K562 (cell line): ENCODE results near the gene NF1. TPM values are rescaled to one million over a fixed set of nuclear protein-coding genes. Genes with fewer than 3 reads are reported as not detected.

ENCODE experiments used
- ATF3 ChIP-seq, 2 experiments: fragments of 450-650 bp in 1 of 2; sonication (generic) in 1 of 2; formaldehyde crosslinking in 1 of 2; IDR thresholded peaks in 1 of 2; conservative IDR thresholded peaks in 1 of 2; 2 replicates each; pipeline versions ENCODE4 v1.6.1 to v1.8.1; 2016 to 2023; ENCODE audit warnings: mild to moderate bottlenecking in 2 of 2, moderate library complexity in 2 of 2, inconsistent platforms in 1 of 2, missing genetic modification reagents in 1 of 2
- CLOCK ChIP-seq: fragments of 250-450 bp; sonication (Bioruptor Pico); IDR thresholded peaks from 2 replicates; pipeline ENCODE4 v1.4.0; 2020; ENCODE audit warnings: mild to moderate bottlenecking, moderate library complexity, borderline replicate concordance
- FOXJ3 ChIP-seq: sonication (generic); formaldehyde crosslinking; IDR thresholded peaks from 2 replicates; pipeline ENCODE4 v1.4.0; 2020; ENCODE audit warnings: mild to moderate bottlenecking, missing genetic modification reagents
- MTA1 ChIP-seq: fragments of 450-650 bp; IDR thresholded peaks from 2 replicates; pipeline ENCODE4 v1.6.1; 2017; ENCODE audit warnings: borderline replicate concordance
- POLR3A ChIP-seq: IDR thresholded peaks from 2 replicates; pipeline ENCODE4 v1.6.1; 2011; ENCODE audit warnings: borderline replicate concordance, mild to moderate bottlenecking, moderate library complexity; ENCODE audit not compliant: insufficient read length, insufficient read depth; ENCODE audit errors: extremely low read depth
- ZNF444 ChIP-seq: fragments of 250-450 bp; sonication (Bioruptor Pico); IDR thresholded peaks from 2 replicates; pipeline ENCODE4 v1.4.0; 2020; ENCODE audit warnings: mild to moderate bottlenecking, moderate library complexity
- polyA plus RNA-seq, 8 experiments: library from polyadenylated mRNA; depleted of rRNA in 4 of 8; stranded (reverse) in 5 of 8; unstranded in 3 of 8; fragments of >200 nt; fragmentation: Nextera tagmentation in 2 of 8; fragmentation: Illumina TruSeq in 1 of 8; extraction: Ambion mirVana in 2 of 8; extraction: Trizol in 1 of 8; gene quantifications; 2 replicates each; pipeline versions ENCODE4 v1.2.1 to v1.2.3, GENCODE V29; 2011 to 2014; ENCODE audit warnings: inconsistent platforms in 1 of 8, missing spikeins in 1 of 8
- total RNA-seq, 7 experiments: library from RNA; depleted of rRNA in 6 of 7; stranded (reverse); fragments of >200 nt in 6 of 7; fragmentation: Illumina TruSeq in 2 of 7; extraction: Trizol in 2 of 7; gene quantifications; 2 replicates each; pipeline versions ENCODE4 v1.2.1 to v1.2.3, GENCODE V29; 2011 to 2021; ENCODE audit warnings: low replicate concordance in 1 of 7

The NF1 gene
- total and polyA plus RNA-seq, 9 of the 15 experiments (the other 6 are each of a cell fraction or from before 2014, with no cell fraction given): 3.4 to 41.9 (median 24.3) TPM

- TF ChIP-seq CLOCK (no peak), ZNF444 (CRISPR knock-in tag) (no peak), ATF3 (IDR thresholded peaks at IDR 0.05) (peak; percentile 90), ATF3 (CRISPR knock-in tag; conservative IDR thresholded peaks at IDR 0.05) (no peak), MTA1 (no peak), POLR3A (no peak), FOXJ3 (CRISPR knock-in tag) (no peak)
Measured at GRCh38 chr17:31313982-31314781, 219.4 kb downstream of the NF1 start, which contains the start of gene EVI2B (continued).
